SU-DHL-6 (cell line): ENCODE measurements around the gene SNRNP70.

Experiments
- EZH2phosphoT487 ChIP-seq: fragments of 200-600 bp; sonication (generic), shearing (Covaris generic); conservative IDR thresholded peaks from 2 replicates; pipeline ENCODE4 v1.6.1; 2018; ENCODE audit warnings: mild to moderate bottlenecking, antibody characterized with exemption, low read length, moderate library complexity, mixed read lengths
- TF ChIP-seq, protein P1 (sequence below): fragments of 200-600 bp; sonication (generic); IDR thresholded peaks from one replicate; pipeline ENCODE4 v1.5.1; 2017; ENCODE audit warnings: antibody characterized with exemption, mild to moderate bottlenecking, low read length, moderate library complexity; ENCODE audit not compliant: insufficient read depth, poor library complexity, severe bottlenecking

DNA sequence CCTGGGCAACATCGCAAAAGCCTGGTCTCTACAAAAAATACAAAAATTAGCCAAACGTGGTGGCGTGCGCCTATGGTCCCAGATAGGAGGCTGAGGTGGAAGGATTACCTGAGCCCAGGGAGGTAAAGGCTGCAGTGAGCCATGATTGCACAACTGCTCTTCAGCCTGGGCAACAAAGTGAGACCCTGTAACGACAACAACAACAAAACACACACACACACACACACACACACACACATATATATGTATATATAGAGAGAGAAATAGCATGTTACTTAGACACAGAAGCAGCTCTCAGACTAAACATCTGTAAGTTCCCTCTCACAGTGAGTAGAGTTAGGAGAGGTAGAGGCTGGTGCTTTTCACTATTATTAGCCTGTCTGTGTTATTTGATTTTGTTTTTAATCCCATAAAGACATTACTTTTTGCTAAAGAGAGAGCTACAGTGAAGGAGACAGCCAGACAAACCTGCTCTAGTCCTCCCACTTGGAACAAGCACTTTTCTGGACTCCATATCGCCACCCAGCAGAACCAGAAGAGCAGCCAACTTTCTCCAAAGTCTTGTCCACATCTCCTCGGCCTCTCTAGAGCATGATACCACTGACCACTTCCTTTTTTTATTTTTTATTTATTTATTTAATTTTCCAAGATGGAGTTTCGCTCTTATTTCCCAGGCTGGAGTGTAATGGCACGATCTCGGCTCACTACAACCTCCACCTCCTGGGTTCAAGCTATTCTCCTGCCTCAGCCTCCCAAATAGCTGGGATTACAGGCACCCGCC is 26.2 kb downstream of the SNRNP70 start:
- TF ChIP-seq, protein P1, sequence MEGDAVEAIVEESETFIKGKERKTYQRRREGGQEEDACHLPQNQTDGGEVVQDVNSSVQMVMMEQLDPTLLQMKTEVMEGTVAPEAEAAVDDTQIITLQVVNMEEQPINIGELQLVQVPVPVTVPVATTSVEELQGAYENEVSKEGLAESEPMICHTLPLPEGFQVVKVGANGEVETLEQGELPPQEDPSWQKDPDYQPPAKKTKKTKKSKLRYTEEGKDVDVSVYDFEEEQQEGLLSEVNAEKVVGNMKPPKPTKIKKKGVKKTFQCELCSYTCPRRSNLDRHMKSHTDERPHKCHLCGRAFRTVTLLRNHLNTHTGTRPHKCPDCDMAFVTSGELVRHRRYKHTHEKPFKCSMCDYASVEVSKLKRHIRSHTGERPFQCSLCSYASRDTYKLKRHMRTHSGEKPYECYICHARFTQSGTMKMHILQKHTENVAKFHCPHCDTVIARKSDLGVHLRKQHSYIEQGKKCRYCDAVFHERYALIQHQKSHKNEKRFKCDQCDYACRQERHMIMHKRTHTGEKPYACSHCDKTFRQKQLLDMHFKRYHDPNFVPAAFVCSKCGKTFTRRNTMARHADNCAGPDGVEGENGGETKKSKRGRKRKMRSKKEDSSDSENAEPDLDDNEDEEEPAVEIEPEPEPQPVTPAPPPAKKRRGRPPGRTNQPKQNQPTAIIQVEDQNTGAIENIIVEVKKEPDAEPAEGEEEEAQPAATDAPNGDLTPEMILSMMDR: no peak
- no peak for TF ChIP-seq EZH2phosphoT487
